Cardiac muscle cell (in vitro differentiated cells and primary cell): ENCODE measurements around the gene CCK. TPM values are rescaled to one million over a fixed set of nuclear protein-coding genes. Genes with fewer than 3 reads are reported as not detected.

ENCODE experiments used
- DNase-seq, 2 donors: peaks; one replicate each; pipeline versions ENCODE4 v3.0.0 to v3.0.0-alpha.2; 2010 to 2017; ENCODE audit warnings: low read depth in 1 of 2, low spot score in 1 of 2
- H3K27ac ChIP-seq: fragments of 200-600 bp; sonication (generic); 2 replicates; pipeline ENCODE4 v1.5.1; 2016
- H3K27me3 ChIP-seq: fragments of 200-600 bp; sonication (generic); 2 replicates; pipeline ENCODE4 v1.6.0; 2016; ENCODE audit warnings: control low read depth
- H3K36me3 ChIP-seq: fragments of 200-600 bp; sonication (generic); 2 replicates; pipeline ENCODE4 v1.5.1; 2016; ENCODE audit warnings: control low read depth
- H3K4me1 ChIP-seq: fragments of 200-600 bp; sonication (generic); 2 replicates; pipeline ENCODE4 v1.8.1; 2017; ENCODE audit warnings: low read depth, mild to moderate bottlenecking, mixed run types
- H3K4me3 ChIP-seq: fragments of 200-600 bp; sonication (generic); 2 replicates; pipeline ENCODE4 v1.5.1; 2016; ENCODE audit warnings: mild to moderate bottlenecking
- H3K9me3 ChIP-seq: fragments of 200-600 bp; sonication (generic); 2 replicates; pipeline ENCODE4 v1.5.1; 2017; ENCODE audit warnings: low read depth, mild to moderate bottlenecking, control low read depth
- CTCF ChIP-seq: IDR thresholded peaks from 2 replicates; pipeline ENCODE4 v1.5.1; 2012; ENCODE audit warnings: low read depth, mild to moderate bottlenecking, low read length
- polyA plus RNA-seq: library from polyadenylated mRNA; unstranded; fragments of >200 nt; fragmentation: Nextera tagmentation; extraction: Ambion mirVana; gene quantifications from 2 replicates; pipeline ENCODE4 v1.2.1, GENCODE V29; 2016
- total RNA-seq: library from RNA; depleted of rRNA; stranded (reverse); fragments of >200 nt; gene quantifications from 2 replicates; pipeline ENCODE4 v1.2.3, GENCODE V29; 2016

The CCK gene
- total and polyA plus RNA-seq, 2 experiments from 2014 or later, result not detected

- no peaks in the 10 kb centered on the region for H3K9me3 ChIP-seq
- no peak for DNase-seq
- H3K27me3 ChIP-seq, result peaks cover 4% of the 10 kb centered on the region
- no peaks in the 10 kb centered on the region for H3K36me3 ChIP-seq
- no peaks in the 10 kb centered on the region for H3K4me1 ChIP-seq
- no peak overlapping the region for H3K4me3 ChIP-seq
- TF ChIP-seq CTCF, result no peak
- no peak overlapping the region for H3K27ac ChIP-seq
These were observed 35.6 kb upstream of the CCK start for GRCh38 chr3:42301446-42302175.

GRCh38 chr3:42300778-42301177 is 34.8 kb upstream of the CCK start:
- TF ChIP-seq CTCF, result no peak
- no peak for DNase-seq

GRCh38 chr3:42300013-42300412 is 34.0 kb upstream of the CCK start:
- H3K9me3 ChIP-seq, result no peaks in the 10 kb centered on the region
- no peaks in the 10 kb centered on the region for H3K4me1 ChIP-seq
- DNase-seq, result peak; percentile 53 to 81
- TF ChIP-seq CTCF, result no peak
- no peak overlapping the region for H3K27ac ChIP-seq
- H3K36me3 ChIP-seq, result no peaks in the 10 kb centered on the region
- H3K4me3 ChIP-seq, result no peak overlapping the region
- H3K27me3 ChIP-seq, result peaks cover 1% of the 10 kb centered on the region

More at GRCh38 chr3:42300778-42301177, 34.8 kb upstream of the CCK start:
- Histone ChIP-seq H3K36me3 (no peaks in the 10 kb centered on the region), H3K9me3 (no peaks in the 10 kb centered on the region), H3K27me3 (peaks cover 4% of the 10 kb centered on the region), H3K4me3 (no peak overlapping the region), H3K27ac (no peak overlapping the region), H3K4me1 (no peaks in the 10 kb centered on the region)

- Histone ChIP-seq H3K9me3 (no peaks in the 10 kb centered on the region), H3K4me1 (no peaks in the 10 kb centered on the region), H3K27me3 (no peaks in the 10 kb centered on the region), H3K27ac (no peak overlapping the region), H3K36me3 (no peaks in the 10 kb centered on the region), H3K4me3 (no peak overlapping the region)
- no peak for DNase-seq
- TF ChIP-seq CTCF, result no peak
These were observed 32.3 kb upstream of the CCK start for GRCh38 chr3:42298259-42298658.

GRCh38 chr3:42292009-42292408 is 26.0 kb upstream of the CCK start:
- no peak for DNase-seq
- Histone ChIP-seq H3K27me3 (no peaks in the 10 kb centered on the region), H3K9me3 (no peaks in the 10 kb centered on the region), H3K4me3 (no peak overlapping the region), H3K36me3 (no peaks in the 10 kb centered on the region), H3K4me1 (no peaks in the 10 kb centered on the region), H3K27ac (no peak overlapping the region)
- TF ChIP-seq CTCF, result no peak
